DOHH2 (cell line): Measurements from ENCODE around the gene MYBPHL.

ENCODE experiments used
- EZH2phosphoT487 ChIP-seq: fragments of 200-600 bp; sonication (generic); IDR thresholded peaks from 2 replicates; pipeline ENCODE4 v1.6.1; 2017; ENCODE audit warnings: borderline replicate concordance, mild to moderate bottlenecking, antibody characterized with exemption, low read length, moderate library complexity, mixed read lengths
- TF ChIP-seq, protein P1 (sequence below): fragments of 200-600 bp; sonication (generic); IDR thresholded peaks from one replicate; pipeline ENCODE4 v1.5.1; 2014; ENCODE audit warnings: antibody characterized with exemption, mild to moderate bottlenecking, low read depth, low read length; ENCODE audit not compliant: poor library complexity, severe bottlenecking

DNA sequence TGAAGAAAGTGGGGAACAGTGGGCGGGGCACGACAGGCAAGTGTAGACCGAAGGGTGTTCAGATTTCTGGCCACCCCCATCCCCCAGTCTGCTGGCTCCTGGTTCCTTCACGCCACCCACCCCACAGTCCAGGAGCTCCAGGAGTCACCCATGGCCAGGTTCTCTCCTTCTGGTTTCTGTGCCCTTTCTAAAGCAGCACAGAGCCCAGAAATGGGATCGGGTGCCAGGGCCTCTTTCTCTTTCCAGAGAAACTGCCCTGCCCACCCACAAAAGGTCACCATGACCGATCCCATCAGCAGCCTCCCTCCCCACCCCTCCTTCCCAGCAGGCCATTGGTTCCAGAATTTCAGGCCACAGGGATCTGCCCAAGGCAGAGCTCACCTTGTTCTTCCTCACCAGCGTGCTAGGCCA, 60.7 kb downstream of the MYBPHL start:
- TF ChIP-seq, protein P1, sequence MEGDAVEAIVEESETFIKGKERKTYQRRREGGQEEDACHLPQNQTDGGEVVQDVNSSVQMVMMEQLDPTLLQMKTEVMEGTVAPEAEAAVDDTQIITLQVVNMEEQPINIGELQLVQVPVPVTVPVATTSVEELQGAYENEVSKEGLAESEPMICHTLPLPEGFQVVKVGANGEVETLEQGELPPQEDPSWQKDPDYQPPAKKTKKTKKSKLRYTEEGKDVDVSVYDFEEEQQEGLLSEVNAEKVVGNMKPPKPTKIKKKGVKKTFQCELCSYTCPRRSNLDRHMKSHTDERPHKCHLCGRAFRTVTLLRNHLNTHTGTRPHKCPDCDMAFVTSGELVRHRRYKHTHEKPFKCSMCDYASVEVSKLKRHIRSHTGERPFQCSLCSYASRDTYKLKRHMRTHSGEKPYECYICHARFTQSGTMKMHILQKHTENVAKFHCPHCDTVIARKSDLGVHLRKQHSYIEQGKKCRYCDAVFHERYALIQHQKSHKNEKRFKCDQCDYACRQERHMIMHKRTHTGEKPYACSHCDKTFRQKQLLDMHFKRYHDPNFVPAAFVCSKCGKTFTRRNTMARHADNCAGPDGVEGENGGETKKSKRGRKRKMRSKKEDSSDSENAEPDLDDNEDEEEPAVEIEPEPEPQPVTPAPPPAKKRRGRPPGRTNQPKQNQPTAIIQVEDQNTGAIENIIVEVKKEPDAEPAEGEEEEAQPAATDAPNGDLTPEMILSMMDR, result no peak
- TF ChIP-seq EZH2phosphoT487, result no peak
